SH-SY5Y (cell line): ENCODE data around the gene TCF12.

Experiments
- GATA2 ChIP-seq: IDR thresholded peaks from 2 replicates; pipeline ENCODE4 v1.6.1; 2011; ENCODE audit warnings: mild to moderate bottlenecking, low read depth, low read length
- GATA3 ChIP-seq: IDR thresholded peaks from 2 replicates; pipeline ENCODE4 v1.6.1; 2011; ENCODE audit warnings: low read depth, mild to moderate bottlenecking, low read length, moderate library complexity

GRCh38 chr15:56942118-56942517, 23.7 kb downstream of the TCF12 start:
- no peak for TF ChIP-seq GATA3
- TF ChIP-seq GATA2 = no peak
